H9 (cell line): Measurements from ENCODE around the gene SOX1. TPM values are rescaled to one million over a fixed set of nuclear protein-coding genes. Genes with fewer than 3 reads are reported as not detected.

Experiments used
- DNase-seq: peaks from one replicate; pipeline ENCODE4 v3.0.0-alpha.2; 2017
- H2AFZ ChIP-seq: one replicate; pipeline ENCODE4 v1.6.1; 2013; ENCODE audit warnings: mild to moderate bottlenecking, low read length, control low read depth, moderate library complexity
- H2AK5ac ChIP-seq: 2 replicates; pipeline ENCODE4 v1.6.1; 2013; ENCODE audit warnings: low read length, control low read depth, mixed read lengths; ENCODE audit not compliant: insufficient read length
- H2BK120ac ChIP-seq: one replicate; pipeline ENCODE4 v1.6.1; 2013; ENCODE audit warnings: low read depth, mild to moderate bottlenecking, low read length, control low read depth, inconsistent platforms; ENCODE audit not compliant: poor library complexity, severe bottlenecking
- H2BK12ac ChIP-seq: 2 replicates; pipeline ENCODE4 v1.6.1; 2013; ENCODE audit warnings: low read length, control low read depth, mixed read lengths, low read depth; ENCODE audit not compliant: insufficient read length
- H2BK15ac ChIP-seq: 2 replicates; pipeline ENCODE4 v1.6.1; 2013; ENCODE audit warnings: low read depth, low read length, control low read depth
- H2BK20ac ChIP-seq: one replicate; pipeline ENCODE4 v1.6.1; 2013; ENCODE audit warnings: low read depth, mild to moderate bottlenecking, low read length, control low read depth, inconsistent platforms; ENCODE audit not compliant: poor library complexity, severe bottlenecking
- H2BK5ac ChIP-seq: 2 replicates; pipeline ENCODE4 v1.6.1; 2013; ENCODE audit warnings: low read length, control low read depth, mixed read lengths; ENCODE audit not compliant: insufficient read length
- H3K14ac ChIP-seq: 2 replicates; pipeline ENCODE4 v1.6.1; 2013; ENCODE audit warnings: low read length, control low read depth; ENCODE audit not compliant: insufficient read depth
- H3K18ac ChIP-seq: 2 replicates; pipeline ENCODE4 v1.6.1; 2013; ENCODE audit warnings: low read depth, mild to moderate bottlenecking, mixed read lengths, low read length, control low read depth; ENCODE audit not compliant: insufficient read length
- H3K23ac ChIP-seq: 2 replicates; pipeline ENCODE4 v1.6.1; 2013; ENCODE audit warnings: low read length, control low read depth, mixed read lengths, low read depth; ENCODE audit not compliant: insufficient read length
- H3K23me2 ChIP-seq: 2 replicates; pipeline ENCODE4 v1.6.1; 2013; ENCODE audit warnings: low read depth, mild to moderate bottlenecking, mixed read lengths, low read length, control low read depth; ENCODE audit not compliant: insufficient read length, poor library complexity, severe bottlenecking
- H3K27ac ChIP-seq: 2 replicates; pipeline ENCODE4 v1.5.1; 2013; ENCODE audit warnings: low read length, control low read depth, mixed read lengths, low read depth; ENCODE audit not compliant: insufficient read length
- H3K27me3 ChIP-seq: 2 replicates; pipeline ENCODE4 v1.6.1; 2013; ENCODE audit warnings: low read length, control low read depth, inconsistent platforms; ENCODE audit not compliant: insufficient read depth
- H3K4ac ChIP-seq: 2 replicates; pipeline ENCODE4 v1.6.1; 2013; ENCODE audit warnings: low read depth, mild to moderate bottlenecking, control low read depth, inconsistent platforms, low read length, moderate library complexity
- H3K4me1 ChIP-seq: 2 replicates; pipeline ENCODE4 v1.6.1; 2013; ENCODE audit warnings: low read length, control low read depth, inconsistent platforms; ENCODE audit not compliant: insufficient read depth
- H3K4me2 ChIP-seq: 2 replicates; pipeline ENCODE4 v1.6.1; 2013; ENCODE audit warnings: low read length, control low read depth, mixed read lengths; ENCODE audit not compliant: insufficient read length, insufficient read depth
- H3K56ac ChIP-seq: 2 replicates; pipeline ENCODE4 v1.6.1; 2013; ENCODE audit warnings: low read depth, mild to moderate bottlenecking, mixed read lengths, low read length, control low read depth; ENCODE audit not compliant: insufficient read length
- H3K79me1 ChIP-seq: 2 replicates; pipeline ENCODE4 v1.6.1; 2013; ENCODE audit warnings: low read depth, mild to moderate bottlenecking, moderate library complexity, low read length, control low read depth, inconsistent platforms; ENCODE audit not compliant: insufficient read depth, poor library complexity, severe bottlenecking
- H3K79me2 ChIP-seq: 2 replicates; pipeline ENCODE4 v1.6.1; 2013; ENCODE audit warnings: low read length, control low read depth, inconsistent platforms; ENCODE audit not compliant: insufficient read depth
- H3K9ac ChIP-seq: 2 replicates; pipeline ENCODE4 v1.6.1; 2013; ENCODE audit warnings: low read length, control low read depth, mixed read lengths; ENCODE audit not compliant: insufficient read length; ENCODE audit errors: extremely low read depth
- H3K9me3 ChIP-seq: one replicate; pipeline ENCODE4 v1.6.1; 2013; ENCODE audit warnings: low read depth, low read length, inconsistent platforms; ENCODE audit not compliant: control insufficient read depth
- H3T11ph ChIP-seq: one replicate; pipeline ENCODE4 v1.6.1; 2013; ENCODE audit warnings: mild to moderate bottlenecking, low read length, control low read depth, inconsistent platforms
- H4K20me1 ChIP-seq: one replicate; pipeline ENCODE4 v1.6.1; 2013; ENCODE audit not compliant: control insufficient read depth, insufficient read length, insufficient read depth
- H4K5ac ChIP-seq: 2 replicates; pipeline ENCODE4 v1.6.1; 2013; ENCODE audit warnings: low read depth, mild to moderate bottlenecking, mixed read lengths, low read length, control low read depth; ENCODE audit not compliant: insufficient read length
- H4K8ac ChIP-seq: replicated peaks from 2 replicates; pipeline ENCODE4 v1.6.1; 2013; ENCODE audit warnings: low read length, control low read depth, mixed read lengths, low read depth; ENCODE audit not compliant: insufficient read length
- H4K91ac ChIP-seq: 2 replicates; pipeline ENCODE4 v1.6.1; 2013; ENCODE audit warnings: low read depth, mild to moderate bottlenecking, moderate library complexity, mixed read lengths, low read length, control low read depth; ENCODE audit not compliant: insufficient read length
- H3K27ac Mint-ChIP-seq, 3 experiments: 2 replicates in 2 of 3; 3 replicates in 1 of 3; pipeline ENCODE4 v1.8.0; 2020 to 2021; ENCODE audit warnings: mixed read lengths in 3 of 3, mild to moderate bottlenecking in 1 of 3, moderate library complexity in 1 of 3
- H3K27me3 Mint-ChIP-seq: 2 replicates; pipeline ENCODE4 v1.8.0; 2021; ENCODE audit warnings: low read depth, mild to moderate bottlenecking, moderate library complexity, mixed read lengths
- H3K36me3 Mint-ChIP-seq, 3 experiments: 2 replicates in 2 of 3; 3 replicates in 1 of 3; pipeline ENCODE4 v1.8.0; 2020 to 2021; ENCODE audit warnings: low read depth in 3 of 3, mixed read lengths in 3 of 3; ENCODE audit not compliant: insufficient read depth in 1 of 3
- H3K4me1 Mint-ChIP-seq, 2 experiments: 2 replicates each; pipeline ENCODE4 v1.8.0; 2020; ENCODE audit warnings: mixed read lengths in 2 of 2
- H3K4me3 Mint-ChIP-seq, 2 experiments: 2 replicates in 1 of 2; 3 replicates in 1 of 2; pipeline ENCODE4 v1.8.0; 2020 to 2021; ENCODE audit warnings: mild to moderate bottlenecking in 2 of 2, mixed read lengths in 2 of 2, moderate library complexity in 1 of 2
- H3K9me3 Mint-ChIP-seq, 2 experiments: 2 replicates in 1 of 2; 3 replicates in 1 of 2; pipeline ENCODE4 v1.8.0; 2020; ENCODE audit warnings: mild to moderate bottlenecking in 2 of 2, mixed read lengths in 2 of 2, moderate library complexity in 1 of 2
- WGBS: extraction: QIAGEN DNeasy Blood & Tissue Kit; methylation state at CpG from one replicate; pipeline ENCODE4 v1.1.7; 2013; ENCODE audit warnings: missing lambda C conversion rate, low lambda C conversion rate, mixed read lengths; ENCODE audit not compliant: insufficient read length; ENCODE audit errors: extremely low coverage; 5-methylcytosine and 5-hydroxymethylcytosine counted together
- total RNA-seq: library from RNA; stranded (reverse); gene quantifications from 2 replicates; pipeline ENCODE4 v1.2.1, GENCODE V29; 2021
- TF ChIP-seq, protein P1 (sequence below): fragments of 200-600 bp; sonication (generic); conservative IDR thresholded peaks from 3 replicates; pipeline ENCODE4 v1.8.0; 2021; ENCODE audit warnings: antibody characterized with exemption, mild to moderate bottlenecking

Gene SOX1
- total RNA-seq, 1 experiment from 2014 or later = 0.17 TPM

DNA sequence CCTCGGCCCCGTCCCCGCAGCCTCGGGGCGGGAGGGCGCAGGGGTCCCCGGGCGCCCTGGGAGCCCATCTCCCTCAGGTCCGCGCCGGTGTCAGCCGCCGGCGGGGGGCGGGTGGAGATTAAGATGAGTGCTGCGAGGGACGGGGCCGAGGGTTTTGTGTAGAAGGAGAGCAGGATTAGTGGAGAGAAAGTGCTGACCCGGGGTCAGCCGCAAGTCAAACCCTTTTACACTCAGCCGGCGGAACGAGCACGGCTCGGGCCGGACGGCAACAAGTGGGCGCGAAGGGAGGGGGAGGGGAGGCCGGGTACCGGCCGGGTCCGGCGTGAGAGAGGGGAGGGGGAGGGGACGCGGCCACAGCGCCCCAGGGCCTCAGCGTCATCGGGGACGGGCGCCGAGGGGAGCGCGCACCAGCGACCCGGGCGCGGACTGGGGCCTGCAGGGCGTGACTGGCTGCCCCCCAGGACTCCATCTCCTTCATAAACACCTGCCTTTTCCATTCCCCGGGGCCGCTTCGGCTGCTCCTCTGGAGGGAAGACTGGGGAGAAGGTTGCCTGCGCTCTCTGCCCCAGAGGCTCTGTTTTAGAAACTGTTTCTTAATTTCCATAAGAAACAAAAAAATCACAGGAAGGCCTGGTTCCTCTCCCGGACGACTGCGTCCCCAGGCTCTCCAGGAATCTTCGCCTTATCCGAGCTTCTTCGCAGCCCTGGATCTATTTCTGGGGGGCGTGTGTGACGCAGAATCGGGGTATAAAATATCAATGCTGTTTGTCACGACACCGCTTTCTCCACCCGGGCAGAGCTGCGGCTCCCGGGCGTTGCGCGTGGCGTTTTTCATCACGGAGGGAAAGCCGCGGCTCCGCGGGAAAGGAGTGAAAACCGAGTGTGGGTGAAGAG is 6.5 kb downstream of the SOX1 start:
- Histone ChIP-seq H2AK5ac (no peak overlapping the region), H3K56ac (no peak overlapping the region), H2BK15ac (no peak overlapping the region), H3K4me2 (peak overlapping the region; percentile 70), H3K23me2 (peaks cover 10% of the 10 kb centered on the region), H3K79me2 (no peaks in the 10 kb centered on the region), H2BK12ac (no peak overlapping the region), H3K9ac (no peak overlapping the region), H3K4ac (no peak overlapping the region), H3T11ph (no peak overlapping the region), H2BK120ac (no peak overlapping the region), H3K18ac (no peak overlapping the region), H3K23ac (no peak overlapping the region), H4K8ac (no peak overlapping the region), H2BK20ac (no peak overlapping the region), H3K27me3 (peaks cover 62% of the 10 kb centered on the region), H3K4me1 (peaks cover under 1% of the 10 kb centered on the region; the same call in 1 of the 2 replicates), H2BK5ac (no peak overlapping the region), H4K20me1 (no peaks in the 10 kb centered on the region), H3K79me1 (no peaks in the 10 kb centered on the region), H3K27ac (no peak overlapping the region), H4K91ac (no peak overlapping the region), H3K14ac (no peak overlapping the region), H2AFZ (no peak overlapping the region), H4K5ac (no peak overlapping the region), H3K9me3 (no peaks in the 10 kb centered on the region)
- TF ChIP-seq, protein P1, sequence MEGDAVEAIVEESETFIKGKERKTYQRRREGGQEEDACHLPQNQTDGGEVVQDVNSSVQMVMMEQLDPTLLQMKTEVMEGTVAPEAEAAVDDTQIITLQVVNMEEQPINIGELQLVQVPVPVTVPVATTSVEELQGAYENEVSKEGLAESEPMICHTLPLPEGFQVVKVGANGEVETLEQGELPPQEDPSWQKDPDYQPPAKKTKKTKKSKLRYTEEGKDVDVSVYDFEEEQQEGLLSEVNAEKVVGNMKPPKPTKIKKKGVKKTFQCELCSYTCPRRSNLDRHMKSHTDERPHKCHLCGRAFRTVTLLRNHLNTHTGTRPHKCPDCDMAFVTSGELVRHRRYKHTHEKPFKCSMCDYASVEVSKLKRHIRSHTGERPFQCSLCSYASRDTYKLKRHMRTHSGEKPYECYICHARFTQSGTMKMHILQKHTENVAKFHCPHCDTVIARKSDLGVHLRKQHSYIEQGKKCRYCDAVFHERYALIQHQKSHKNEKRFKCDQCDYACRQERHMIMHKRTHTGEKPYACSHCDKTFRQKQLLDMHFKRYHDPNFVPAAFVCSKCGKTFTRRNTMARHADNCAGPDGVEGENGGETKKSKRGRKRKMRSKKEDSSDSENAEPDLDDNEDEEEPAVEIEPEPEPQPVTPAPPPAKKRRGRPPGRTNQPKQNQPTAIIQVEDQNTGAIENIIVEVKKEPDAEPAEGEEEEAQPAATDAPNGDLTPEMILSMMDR = no peak
- H3K27ac Mint-ChIP-seq = peak overlapping the region in 2 of 3 experiments; percentile 44 to 55; a peak in 2 of 7 replicates
- H3K4me1 Mint-ChIP-seq = peaks cover 35 to 45% of the 10 kb centered on the region in 2 experiments
- H3K9me3 Mint-ChIP-seq = peaks cover 4 to 9% of the 10 kb centered on the region in 2 experiments; a peak in 3 of 5 replicates
- peak; percentile 83 for DNase-seq
- H3K36me3 Mint-ChIP-seq = no peaks in the 10 kb centered on the region
- no CpG with 5 or more reads among the region's 77 CpGs for WGBS
- H3K4me3 Mint-ChIP-seq = peak overlapping the region; percentile 58 to 84
- H3K27me3 Mint-ChIP-seq = peaks cover 74% of the 10 kb centered on the region
